ENCODE data around the gene ERF. TPM values are rescaled to one million over a fixed set of nuclear protein-coding genes. Genes with fewer than 3 reads are reported as not detected.

Gene ERF
- total and polyA plus RNA-seq, 2 of the 8 experiments (the other 6 are each of a cell fraction or from before 2014, with no cell fraction given) = 43.7 to 62.7 TPM

DNA sequence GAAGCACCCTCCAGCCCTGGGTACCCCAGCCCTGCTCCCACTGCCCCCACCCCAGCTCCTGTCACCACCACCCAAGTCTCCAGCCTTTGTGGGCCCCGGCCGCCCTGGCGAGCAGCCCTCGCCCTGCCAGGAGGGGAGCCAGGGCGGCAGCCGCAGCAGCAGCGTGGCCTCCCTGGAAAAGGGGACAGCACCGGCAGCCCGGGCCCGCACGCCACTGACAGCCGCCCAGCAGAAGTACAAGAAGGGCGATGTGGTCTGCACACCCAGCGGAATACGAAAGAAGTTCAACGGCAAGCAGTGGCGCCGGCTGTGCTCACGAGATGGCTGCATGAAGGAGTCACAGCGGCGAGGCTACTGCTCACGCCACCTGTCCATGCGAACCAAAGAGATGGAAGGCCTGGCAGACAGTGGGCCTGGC, 18.1 kb upstream of the ERF start (continued):
- TF ChIP-seq, protein P1, sequence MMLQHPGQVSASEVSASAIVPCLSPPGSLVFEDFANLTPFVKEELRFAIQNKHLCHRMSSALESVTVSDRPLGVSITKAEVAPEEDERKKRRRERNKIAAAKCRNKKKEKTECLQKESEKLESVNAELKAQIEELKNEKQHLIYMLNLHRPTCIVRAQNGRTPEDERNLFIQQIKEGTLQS (IDR thresholded peaks at IDR 0.05; ENCODE audit: insufficient read depth, low read depth, low read length) = no peak
- TF ChIP-seq, protein P2, sequence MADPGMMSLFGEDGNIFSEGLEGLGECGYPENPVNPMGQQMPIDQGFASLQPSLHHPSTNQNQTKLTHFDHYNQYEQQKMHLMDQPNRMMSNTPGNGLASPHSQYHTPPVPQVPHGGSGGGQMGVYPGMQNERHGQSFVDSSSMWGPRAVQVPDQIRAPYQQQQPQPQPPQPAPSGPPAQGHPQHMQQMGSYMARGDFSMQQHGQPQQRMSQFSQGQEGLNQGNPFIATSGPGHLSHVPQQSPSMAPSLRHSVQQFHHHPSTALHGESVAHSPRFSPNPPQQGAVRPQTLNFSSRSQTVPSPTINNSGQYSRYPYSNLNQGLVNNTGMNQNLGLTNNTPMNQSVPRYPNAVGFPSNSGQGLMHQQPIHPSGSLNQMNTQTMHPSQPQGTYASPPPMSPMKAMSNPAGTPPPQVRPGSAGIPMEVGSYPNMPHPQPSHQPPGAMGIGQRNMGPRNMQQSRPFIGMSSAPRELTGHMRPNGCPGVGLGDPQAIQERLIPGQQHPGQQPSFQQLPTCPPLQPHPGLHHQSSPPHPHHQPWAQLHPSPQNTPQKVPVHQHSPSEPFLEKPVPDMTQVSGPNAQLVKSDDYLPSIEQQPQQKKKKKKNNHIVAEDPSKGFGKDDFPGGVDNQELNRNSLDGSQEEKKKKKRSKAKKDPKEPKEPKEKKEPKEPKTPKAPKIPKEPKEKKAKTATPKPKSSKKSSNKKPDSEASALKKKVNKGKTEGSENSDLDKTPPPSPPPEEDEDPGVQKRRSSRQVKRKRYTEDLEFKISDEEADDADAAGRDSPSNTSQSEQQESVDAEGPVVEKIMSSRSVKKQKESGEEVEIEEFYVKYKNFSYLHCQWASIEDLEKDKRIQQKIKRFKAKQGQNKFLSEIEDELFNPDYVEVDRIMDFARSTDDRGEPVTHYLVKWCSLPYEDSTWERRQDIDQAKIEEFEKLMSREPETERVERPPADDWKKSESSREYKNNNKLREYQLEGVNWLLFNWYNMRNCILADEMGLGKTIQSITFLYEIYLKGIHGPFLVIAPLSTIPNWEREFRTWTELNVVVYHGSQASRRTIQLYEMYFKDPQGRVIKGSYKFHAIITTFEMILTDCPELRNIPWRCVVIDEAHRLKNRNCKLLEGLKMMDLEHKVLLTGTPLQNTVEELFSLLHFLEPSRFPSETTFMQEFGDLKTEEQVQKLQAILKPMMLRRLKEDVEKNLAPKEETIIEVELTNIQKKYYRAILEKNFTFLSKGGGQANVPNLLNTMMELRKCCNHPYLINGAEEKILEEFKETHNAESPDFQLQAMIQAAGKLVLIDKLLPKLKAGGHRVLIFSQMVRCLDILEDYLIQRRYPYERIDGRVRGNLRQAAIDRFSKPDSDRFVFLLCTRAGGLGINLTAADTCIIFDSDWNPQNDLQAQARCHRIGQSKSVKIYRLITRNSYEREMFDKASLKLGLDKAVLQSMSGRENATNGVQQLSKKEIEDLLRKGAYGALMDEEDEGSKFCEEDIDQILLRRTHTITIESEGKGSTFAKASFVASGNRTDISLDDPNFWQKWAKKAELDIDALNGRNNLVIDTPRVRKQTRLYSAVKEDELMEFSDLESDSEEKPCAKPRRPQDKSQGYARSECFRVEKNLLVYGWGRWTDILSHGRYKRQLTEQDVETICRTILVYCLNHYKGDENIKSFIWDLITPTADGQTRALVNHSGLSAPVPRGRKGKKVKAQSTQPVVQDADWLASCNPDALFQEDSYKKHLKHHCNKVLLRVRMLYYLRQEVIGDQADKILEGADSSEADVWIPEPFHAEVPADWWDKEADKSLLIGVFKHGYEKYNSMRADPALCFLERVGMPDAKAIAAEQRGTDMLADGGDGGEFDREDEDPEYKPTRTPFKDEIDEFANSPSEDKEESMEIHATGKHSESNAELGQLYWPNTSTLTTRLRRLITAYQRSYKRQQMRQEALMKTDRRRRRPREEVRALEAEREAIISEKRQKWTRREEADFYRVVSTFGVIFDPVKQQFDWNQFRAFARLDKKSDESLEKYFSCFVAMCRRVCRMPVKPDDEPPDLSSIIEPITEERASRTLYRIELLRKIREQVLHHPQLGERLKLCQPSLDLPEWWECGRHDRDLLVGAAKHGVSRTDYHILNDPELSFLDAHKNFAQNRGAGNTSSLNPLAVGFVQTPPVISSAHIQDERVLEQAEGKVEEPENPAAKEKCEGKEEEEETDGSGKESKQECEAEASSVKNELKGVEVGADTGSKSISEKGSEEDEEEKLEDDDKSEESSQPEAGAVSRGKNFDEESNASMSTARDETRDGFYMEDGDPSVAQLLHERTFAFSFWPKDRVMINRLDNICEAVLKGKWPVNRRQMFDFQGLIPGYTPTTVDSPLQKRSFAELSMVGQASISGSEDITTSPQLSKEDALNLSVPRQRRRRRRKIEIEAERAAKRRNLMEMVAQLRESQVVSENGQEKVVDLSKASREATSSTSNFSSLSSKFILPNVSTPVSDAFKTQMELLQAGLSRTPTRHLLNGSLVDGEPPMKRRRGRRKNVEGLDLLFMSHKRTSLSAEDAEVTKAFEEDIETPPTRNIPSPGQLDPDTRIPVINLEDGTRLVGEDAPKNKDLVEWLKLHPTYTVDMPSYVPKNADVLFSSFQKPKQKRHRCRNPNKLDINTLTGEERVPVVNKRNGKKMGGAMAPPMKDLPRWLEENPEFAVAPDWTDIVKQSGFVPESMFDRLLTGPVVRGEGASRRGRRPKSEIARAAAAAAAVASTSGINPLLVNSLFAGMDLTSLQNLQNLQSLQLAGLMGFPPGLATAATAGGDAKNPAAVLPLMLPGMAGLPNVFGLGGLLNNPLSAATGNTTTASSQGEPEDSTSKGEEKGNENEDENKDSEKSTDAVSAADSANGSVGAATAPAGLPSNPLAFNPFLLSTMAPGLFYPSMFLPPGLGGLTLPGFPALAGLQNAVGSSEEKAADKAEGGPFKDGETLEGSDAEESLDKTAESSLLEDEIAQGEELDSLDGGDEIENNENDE (IDR thresholded peaks at IDR 0.05; ENCODE audit: insufficient replicate concordance, low read length) = no peak
